H9 (cell line): ENCODE measurements around the gene FAHD2A. TPM values are rescaled to one million over a fixed set of nuclear protein-coding genes. Genes with fewer than 3 reads are reported as not detected.
A peak's percentile ranks its signal among the peaks of the same experiment; 100 is the strongest.

Experiments used
- DNase-seq: peaks from one replicate; pipeline ENCODE4 v3.0.0-alpha.2; 2017
- H2AFZ ChIP-seq: one replicate; pipeline ENCODE4 v1.6.1; 2013; ENCODE audit warnings: mild to moderate bottlenecking, low read length, control low read depth, moderate library complexity
- H2AK5ac ChIP-seq: 2 replicates; pipeline ENCODE4 v1.6.1; 2013; ENCODE audit warnings: low read length, control low read depth, mixed read lengths; ENCODE audit not compliant: insufficient read length
- H2BK120ac ChIP-seq: one replicate; pipeline ENCODE4 v1.6.1; 2013; ENCODE audit warnings: low read depth, mild to moderate bottlenecking, low read length, control low read depth, inconsistent platforms; ENCODE audit not compliant: poor library complexity, severe bottlenecking
- H2BK12ac ChIP-seq: 2 replicates; pipeline ENCODE4 v1.6.1; 2013; ENCODE audit warnings: low read length, control low read depth, mixed read lengths, low read depth; ENCODE audit not compliant: insufficient read length
- H2BK15ac ChIP-seq: 2 replicates; pipeline ENCODE4 v1.6.1; 2013; ENCODE audit warnings: low read depth, low read length, control low read depth
- H2BK20ac ChIP-seq: one replicate; pipeline ENCODE4 v1.6.1; 2013; ENCODE audit warnings: low read depth, mild to moderate bottlenecking, low read length, control low read depth, inconsistent platforms; ENCODE audit not compliant: poor library complexity, severe bottlenecking
- H2BK5ac ChIP-seq: 2 replicates; pipeline ENCODE4 v1.6.1; 2013; ENCODE audit warnings: low read length, control low read depth, mixed read lengths; ENCODE audit not compliant: insufficient read length
- H3K14ac ChIP-seq: 2 replicates; pipeline ENCODE4 v1.6.1; 2013; ENCODE audit warnings: low read length, control low read depth; ENCODE audit not compliant: insufficient read depth
- H3K18ac ChIP-seq: 2 replicates; pipeline ENCODE4 v1.6.1; 2013; ENCODE audit warnings: low read depth, mild to moderate bottlenecking, mixed read lengths, low read length, control low read depth; ENCODE audit not compliant: insufficient read length
- H3K23ac ChIP-seq: 2 replicates; pipeline ENCODE4 v1.6.1; 2013; ENCODE audit warnings: low read length, control low read depth, mixed read lengths, low read depth; ENCODE audit not compliant: insufficient read length
- H3K23me2 ChIP-seq: 2 replicates; pipeline ENCODE4 v1.6.1; 2013; ENCODE audit warnings: low read depth, mild to moderate bottlenecking, mixed read lengths, low read length, control low read depth; ENCODE audit not compliant: insufficient read length, poor library complexity, severe bottlenecking
- H3K27ac ChIP-seq: 2 replicates; pipeline ENCODE4 v1.5.1; 2013; ENCODE audit warnings: low read length, control low read depth, mixed read lengths, low read depth; ENCODE audit not compliant: insufficient read length
- H3K27me3 ChIP-seq: 2 replicates; pipeline ENCODE4 v1.6.1; 2013; ENCODE audit warnings: low read length, control low read depth, inconsistent platforms; ENCODE audit not compliant: insufficient read depth
- H3K4ac ChIP-seq: 2 replicates; pipeline ENCODE4 v1.6.1; 2013; ENCODE audit warnings: low read depth, mild to moderate bottlenecking, control low read depth, inconsistent platforms, low read length, moderate library complexity
- H3K4me1 ChIP-seq: 2 replicates; pipeline ENCODE4 v1.6.1; 2013; ENCODE audit warnings: low read length, control low read depth, inconsistent platforms; ENCODE audit not compliant: insufficient read depth
- H3K4me2 ChIP-seq: 2 replicates; pipeline ENCODE4 v1.6.1; 2013; ENCODE audit warnings: low read length, control low read depth, mixed read lengths; ENCODE audit not compliant: insufficient read length, insufficient read depth
- H3K56ac ChIP-seq: 2 replicates; pipeline ENCODE4 v1.6.1; 2013; ENCODE audit warnings: low read depth, mild to moderate bottlenecking, mixed read lengths, low read length, control low read depth; ENCODE audit not compliant: insufficient read length
- H3K79me1 ChIP-seq: 2 replicates; pipeline ENCODE4 v1.6.1; 2013; ENCODE audit warnings: low read depth, mild to moderate bottlenecking, moderate library complexity, low read length, control low read depth, inconsistent platforms; ENCODE audit not compliant: insufficient read depth, poor library complexity, severe bottlenecking
- H3K79me2 ChIP-seq: 2 replicates; pipeline ENCODE4 v1.6.1; 2013; ENCODE audit warnings: low read length, control low read depth, inconsistent platforms; ENCODE audit not compliant: insufficient read depth
- H3K9ac ChIP-seq: 2 replicates; pipeline ENCODE4 v1.6.1; 2013; ENCODE audit warnings: low read length, control low read depth, mixed read lengths; ENCODE audit not compliant: insufficient read length; ENCODE audit errors: extremely low read depth
- H3K9me3 ChIP-seq: one replicate; pipeline ENCODE4 v1.6.1; 2013; ENCODE audit warnings: low read depth, low read length, inconsistent platforms; ENCODE audit not compliant: control insufficient read depth
- H3T11ph ChIP-seq: one replicate; pipeline ENCODE4 v1.6.1; 2013; ENCODE audit warnings: mild to moderate bottlenecking, low read length, control low read depth, inconsistent platforms
- H4K20me1 ChIP-seq: one replicate; pipeline ENCODE4 v1.6.1; 2013; ENCODE audit not compliant: control insufficient read depth, insufficient read length, insufficient read depth
- H4K5ac ChIP-seq: 2 replicates; pipeline ENCODE4 v1.6.1; 2013; ENCODE audit warnings: low read depth, mild to moderate bottlenecking, mixed read lengths, low read length, control low read depth; ENCODE audit not compliant: insufficient read length
- H4K8ac ChIP-seq: replicated peaks from 2 replicates; pipeline ENCODE4 v1.6.1; 2013; ENCODE audit warnings: low read length, control low read depth, mixed read lengths, low read depth; ENCODE audit not compliant: insufficient read length
- H4K91ac ChIP-seq: 2 replicates; pipeline ENCODE4 v1.6.1; 2013; ENCODE audit warnings: low read depth, mild to moderate bottlenecking, moderate library complexity, mixed read lengths, low read length, control low read depth; ENCODE audit not compliant: insufficient read length
- H3K27ac Mint-ChIP-seq, 3 experiments: 2 replicates in 2 of 3; 3 replicates in 1 of 3; pipeline ENCODE4 v1.8.0; 2020 to 2021; ENCODE audit warnings: mixed read lengths in 3 of 3, mild to moderate bottlenecking in 1 of 3, moderate library complexity in 1 of 3
- H3K27me3 Mint-ChIP-seq: 2 replicates; pipeline ENCODE4 v1.8.0; 2021; ENCODE audit warnings: low read depth, mild to moderate bottlenecking, moderate library complexity, mixed read lengths
- H3K36me3 Mint-ChIP-seq, 3 experiments: 2 replicates in 2 of 3; 3 replicates in 1 of 3; pipeline ENCODE4 v1.8.0; 2020 to 2021; ENCODE audit warnings: low read depth in 3 of 3, mixed read lengths in 3 of 3; ENCODE audit not compliant: insufficient read depth in 1 of 3
- H3K4me1 Mint-ChIP-seq, 2 experiments: 2 replicates each; pipeline ENCODE4 v1.8.0; 2020; ENCODE audit warnings: mixed read lengths in 2 of 2
- H3K4me3 Mint-ChIP-seq, 2 experiments: 2 replicates in 1 of 2; 3 replicates in 1 of 2; pipeline ENCODE4 v1.8.0; 2020 to 2021; ENCODE audit warnings: mild to moderate bottlenecking in 2 of 2, mixed read lengths in 2 of 2, moderate library complexity in 1 of 2
- H3K9me3 Mint-ChIP-seq, 2 experiments: 2 replicates in 1 of 2; 3 replicates in 1 of 2; pipeline ENCODE4 v1.8.0; 2020; ENCODE audit warnings: mild to moderate bottlenecking in 2 of 2, mixed read lengths in 2 of 2, moderate library complexity in 1 of 2
- WGBS: extraction: QIAGEN DNeasy Blood & Tissue Kit; methylation state at CpG from one replicate; pipeline ENCODE4 v1.1.7; 2013; ENCODE audit warnings: missing lambda C conversion rate, low lambda C conversion rate, mixed read lengths; ENCODE audit not compliant: insufficient read length; ENCODE audit errors: extremely low coverage; 5-methylcytosine and 5-hydroxymethylcytosine counted together
- total RNA-seq: library from RNA; stranded (reverse); gene quantifications from 2 replicates; pipeline ENCODE4 v1.2.1, GENCODE V29; 2021
- TF ChIP-seq, protein P1 (sequence below): fragments of 200-600 bp; sonication (generic); conservative IDR thresholded peaks from 3 replicates; pipeline ENCODE4 v1.8.0; 2021; ENCODE audit warnings: antibody characterized with exemption, mild to moderate bottlenecking

FAHD2A gene
- total RNA-seq, 1 experiment from 2014 or later, result 39.8 TPM

DNA sequence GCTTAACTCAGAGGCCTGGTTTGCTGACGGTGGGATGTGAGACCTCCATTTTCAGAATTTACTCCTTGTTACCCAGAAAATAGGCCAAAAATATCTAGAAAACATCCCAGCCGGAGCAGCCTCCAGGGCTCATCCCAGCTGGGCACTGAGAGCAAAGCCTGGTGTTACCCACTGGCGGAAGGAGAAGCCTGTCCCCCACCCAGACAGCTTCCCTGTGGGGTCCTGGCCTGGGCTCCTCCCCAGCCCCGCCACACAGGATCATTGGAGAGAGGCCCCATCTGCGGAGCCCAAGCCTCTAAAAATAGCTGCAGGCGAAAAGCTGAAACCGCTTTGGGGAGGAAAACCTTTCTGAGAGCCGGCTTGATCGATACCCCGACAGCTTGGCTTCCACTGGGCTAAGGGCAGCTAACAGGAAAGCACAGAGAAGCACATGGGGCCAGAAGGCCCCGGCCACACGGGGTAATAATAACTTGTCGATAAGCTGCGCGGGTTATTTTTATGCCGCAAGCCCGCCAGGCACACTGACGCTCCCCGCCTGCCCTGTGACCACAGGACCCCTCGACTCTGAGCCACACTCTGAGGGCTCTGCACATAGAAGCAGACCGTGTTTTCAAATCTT is 26.9 kb upstream of the FAHD2A start:
- Histone ChIP-seq H3K27me3 (no peaks in the 10 kb centered on the region), H3K23me2 (no peaks in the 10 kb centered on the region), H2AFZ (no peak overlapping the region), H2BK120ac (no peak overlapping the region), H3K4me1 (no peaks in the 10 kb centered on the region), H3K23ac (no peak overlapping the region), H4K8ac (no peak overlapping the region), H3K79me1 (no peaks in the 10 kb centered on the region), H3K56ac (no peak overlapping the region), H3K4ac (no peak overlapping the region), H3K9ac (no peak overlapping the region), H2BK12ac (no peak overlapping the region), H3K18ac (no peak overlapping the region), H3K9me3 (no peaks in the 10 kb centered on the region), H3K27ac (no peak overlapping the region), H4K91ac (no peak overlapping the region), H3K14ac (no peak overlapping the region), H3K4me2 (no peak overlapping the region), H2BK20ac (no peak overlapping the region), H4K5ac (no peak overlapping the region), H2AK5ac (no peak overlapping the region), H2BK15ac (no peak overlapping the region), H3K79me2 (no peaks in the 10 kb centered on the region), H3T11ph (no peak overlapping the region), H2BK5ac (no peak overlapping the region), H4K20me1 (no peaks in the 10 kb centered on the region)
- TF ChIP-seq, protein P1, sequence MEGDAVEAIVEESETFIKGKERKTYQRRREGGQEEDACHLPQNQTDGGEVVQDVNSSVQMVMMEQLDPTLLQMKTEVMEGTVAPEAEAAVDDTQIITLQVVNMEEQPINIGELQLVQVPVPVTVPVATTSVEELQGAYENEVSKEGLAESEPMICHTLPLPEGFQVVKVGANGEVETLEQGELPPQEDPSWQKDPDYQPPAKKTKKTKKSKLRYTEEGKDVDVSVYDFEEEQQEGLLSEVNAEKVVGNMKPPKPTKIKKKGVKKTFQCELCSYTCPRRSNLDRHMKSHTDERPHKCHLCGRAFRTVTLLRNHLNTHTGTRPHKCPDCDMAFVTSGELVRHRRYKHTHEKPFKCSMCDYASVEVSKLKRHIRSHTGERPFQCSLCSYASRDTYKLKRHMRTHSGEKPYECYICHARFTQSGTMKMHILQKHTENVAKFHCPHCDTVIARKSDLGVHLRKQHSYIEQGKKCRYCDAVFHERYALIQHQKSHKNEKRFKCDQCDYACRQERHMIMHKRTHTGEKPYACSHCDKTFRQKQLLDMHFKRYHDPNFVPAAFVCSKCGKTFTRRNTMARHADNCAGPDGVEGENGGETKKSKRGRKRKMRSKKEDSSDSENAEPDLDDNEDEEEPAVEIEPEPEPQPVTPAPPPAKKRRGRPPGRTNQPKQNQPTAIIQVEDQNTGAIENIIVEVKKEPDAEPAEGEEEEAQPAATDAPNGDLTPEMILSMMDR, result no peak
- peak; percentile 10 for DNase-seq
- peak overlapping the region in 2 of 3 experiments; percentile 65 to 85; a peak in 3 of 7 replicates for H3K27ac Mint-ChIP-seq
- no peaks in the 10 kb centered on the region for H3K9me3 Mint-ChIP-seq
- WGBS, result no CpG with 5 or more reads among the region's 21 CpGs
- no peak overlapping the region for H3K4me3 Mint-ChIP-seq
- no peaks in the 10 kb centered on the region for H3K36me3 Mint-ChIP-seq
- H3K27me3 Mint-ChIP-seq, result peaks cover 10% of the 10 kb centered on the region
- H3K4me1 Mint-ChIP-seq, result peaks cover 13 to 23% of the 10 kb centered on the region in 2 experiments
